Astrocyte (in vitro differentiated cells and primary cell): ENCODE data around the gene MEIOB. TPM values are rescaled to one million over a fixed set of nuclear protein-coding genes. Genes with fewer than 3 reads are reported as not detected.

Experiments
- DNase-seq: peaks from one replicate; pipeline ENCODE4 v3.0.0-alpha.2; 2010; ENCODE audit warnings: low read depth
- FAIRE-seq: peaks from 2 replicates; lab custom pipeline; 2011; peaks lifted over from hg19 to GRCh38; lab: Jason Lieb, UNC
- H2AFZ ChIP-seq: 2 replicates; pipeline ENCODE4 v1.6.0; 2012; ENCODE audit warnings: low read depth, low read length, inconsistent platforms
- H3K27ac ChIP-seq: 2 replicates; pipeline ENCODE4 v1.5.1; 2011; ENCODE audit warnings: low read depth, low read length, inconsistent platforms
- H3K27me3 ChIP-seq: 2 replicates; pipeline ENCODE4 v1.6.0; 2011; ENCODE audit warnings: low read length, inconsistent platforms; ENCODE audit not compliant: insufficient read depth
- H3K36me3 ChIP-seq: 2 replicates; pipeline ENCODE4 v1.5.1; 2011; ENCODE audit warnings: low read length, inconsistent platforms; ENCODE audit not compliant: insufficient read depth
- H3K4me1 ChIP-seq: 2 replicates; pipeline ENCODE4 v1.5.1; 2011; ENCODE audit warnings: low read length, inconsistent platforms; ENCODE audit not compliant: insufficient read depth
- H3K4me2 ChIP-seq: 2 replicates; pipeline ENCODE4 v1.6.0; 2012; ENCODE audit warnings: low read length, inconsistent platforms
- H3K4me3 ChIP-seq: 2 replicates; pipeline ENCODE4 v1.5.1; 2011; ENCODE audit warnings: low read depth, mild to moderate bottlenecking, low read length, inconsistent platforms; ENCODE audit not compliant: insufficient read depth
- H3K79me2 ChIP-seq: 2 replicates; pipeline ENCODE4 v1.6.0; 2012; ENCODE audit warnings: mild to moderate bottlenecking, low read length, inconsistent platforms; ENCODE audit not compliant: insufficient read depth
- H3K9ac ChIP-seq: 2 replicates; pipeline ENCODE4 v1.6.0; 2012; ENCODE audit warnings: mild to moderate bottlenecking, low read length, inconsistent platforms
- H3K9me3 ChIP-seq: 2 replicates; pipeline ENCODE4 v1.5.1; 2012; ENCODE audit warnings: low read depth, mild to moderate bottlenecking, low read length, inconsistent platforms; ENCODE audit not compliant: insufficient read depth
- H4K20me1 ChIP-seq: 2 replicates; pipeline ENCODE4 v1.6.0; 2012; ENCODE audit warnings: low read length, inconsistent platforms; ENCODE audit not compliant: insufficient read depth
- H3K27ac Mint-ChIP-seq: one replicate; pipeline ENCODE4 v1.8.0; 2021; ENCODE audit warnings: mild to moderate bottlenecking, mixed read lengths; ENCODE audit not compliant: unreplicated experiment
- H3K27me3 Mint-ChIP-seq: one replicate; pipeline ENCODE4 v1.8.0; 2021; ENCODE audit warnings: low read depth, mixed read lengths; ENCODE audit not compliant: unreplicated experiment
- H3K36me3 Mint-ChIP-seq: one replicate; pipeline ENCODE4 v1.8.0; 2021; ENCODE audit warnings: low read depth, mixed read lengths; ENCODE audit not compliant: unreplicated experiment
- H3K4me1 Mint-ChIP-seq: one replicate; pipeline ENCODE4 v1.8.0; 2021; ENCODE audit warnings: low read depth, mixed read lengths; ENCODE audit not compliant: unreplicated experiment
- H3K4me3 Mint-ChIP-seq: one replicate; pipeline ENCODE4 v1.8.0; 2021; ENCODE audit warnings: mild to moderate bottlenecking, moderate library complexity, mixed read lengths; ENCODE audit not compliant: unreplicated experiment
- H3K9me3 Mint-ChIP-seq: one replicate; pipeline ENCODE4 v1.8.0; 2021; ENCODE audit warnings: mild to moderate bottlenecking, mixed read lengths; ENCODE audit not compliant: unreplicated experiment
- CTCF ChIP-seq: IDR thresholded peaks from 2 replicates; pipeline ENCODE4 v1.5.1; 2011; ENCODE audit warnings: low read depth, mild to moderate bottlenecking, inconsistent platforms, low read length, moderate library complexity; ENCODE audit not compliant: insufficient read depth
- EZH2 ChIP-seq: IDR thresholded peaks from 2 replicates; pipeline ENCODE4 v1.6.1; 2012; ENCODE audit warnings: mild to moderate bottlenecking, low read length, inconsistent platforms; ENCODE audit not compliant: insufficient read depth
- total RNA-seq: library from RNA; stranded (reverse); gene quantifications from 2 replicates; pipeline ENCODE4 v1.2.1, GENCODE V29; 2021

MEIOB gene
- total RNA-seq, 1 donor from 2014 or later: 0.16 TPM

GRCh38 chr16:1890024-1890707, 18.2 kb upstream of the MEIOB start:
- H3K36me3 Mint-ChIP-seq: no peaks in the 10 kb centered on the region
- H3K27me3 ChIP-seq: peaks cover 8% of the 10 kb centered on the region
- H3K79me2 ChIP-seq: no peaks in the 10 kb centered on the region
- H3K4me3 Mint-ChIP-seq: no peak overlapping the region
- no peaks in the 10 kb centered on the region for H3K9me3 Mint-ChIP-seq
- FAIRE-seq (no peak), DNase-seq (no peak)
- no peaks in the 10 kb centered on the region for H4K20me1 ChIP-seq
- no peaks in the 10 kb centered on the region for H3K4me1 ChIP-seq
- H3K9ac ChIP-seq: no peak overlapping the region
- H3K27ac Mint-ChIP-seq: no peak overlapping the region
- H3K4me1 Mint-ChIP-seq: no peaks in the 10 kb centered on the region
- no peak overlapping the region for H2AFZ ChIP-seq
- H3K4me3 ChIP-seq: no peak overlapping the region
- H3K4me2 ChIP-seq: no peak overlapping the region
- H3K36me3 ChIP-seq: no peaks in the 10 kb centered on the region
- H3K27ac ChIP-seq: no peak overlapping the region
- no peaks in the 10 kb centered on the region for H3K9me3 ChIP-seq
- peaks cover 34% of the 10 kb centered on the region for H3K27me3 Mint-ChIP-seq
- no peak for TF ChIP-seq CTCF
- no peak for TF ChIP-seq EZH2

GRCh38 chr16:1887711-1888354, 15.9 kb upstream of the MEIOB start:
- H3K27me3 Mint-ChIP-seq: peaks cover 38% of the 10 kb centered on the region
- H3K4me3 Mint-ChIP-seq: no peak overlapping the region
- no peaks in the 10 kb centered on the region for H3K4me1 Mint-ChIP-seq
- H3K27ac ChIP-seq: no peak overlapping the region
- no peak overlapping the region for H3K27ac Mint-ChIP-seq
- no peak overlapping the region for H2AFZ ChIP-seq
- no peak for DNase-seq
- no peaks in the 10 kb centered on the region for H3K9me3 Mint-ChIP-seq
- FAIRE-seq: no peak
- no peaks in the 10 kb centered on the region for H3K36me3 Mint-ChIP-seq
- no peak overlapping the region for H3K9ac ChIP-seq
- H3K4me1 ChIP-seq: no peaks in the 10 kb centered on the region
- TF ChIP-seq CTCF (no peak), EZH2 (no peak)
- no peaks in the 10 kb centered on the region for H3K9me3 ChIP-seq
- peaks cover 8% of the 10 kb centered on the region for H3K27me3 ChIP-seq
- no peak overlapping the region for H3K4me2 ChIP-seq
- H3K79me2 ChIP-seq: no peaks in the 10 kb centered on the region
- H3K4me3 ChIP-seq: no peak overlapping the region
- H4K20me1 ChIP-seq: no peaks in the 10 kb centered on the region
- H3K36me3 ChIP-seq: no peaks in the 10 kb centered on the region

GRCh38 chr16:1884889-1885288, 12.9 kb upstream of the MEIOB start:
- H3K36me3 ChIP-seq: no peaks in the 10 kb centered on the region
- no peak overlapping the region for H3K9ac ChIP-seq
- H3K4me3 ChIP-seq: no peak overlapping the region
- H3K9me3 Mint-ChIP-seq: no peaks in the 10 kb centered on the region
- FAIRE-seq (no peak), DNase-seq (no peak)
- H2AFZ ChIP-seq: no peak overlapping the region
- no peak overlapping the region for H3K27ac Mint-ChIP-seq
- H3K79me2 ChIP-seq: no peaks in the 10 kb centered on the region
- H3K4me1 Mint-ChIP-seq: no peaks in the 10 kb centered on the region
- H3K27me3 ChIP-seq: peaks cover 5% of the 10 kb centered on the region
- H3K4me1 ChIP-seq: no peaks in the 10 kb centered on the region
- H4K20me1 ChIP-seq: no peaks in the 10 kb centered on the region
- H3K36me3 Mint-ChIP-seq: no peaks in the 10 kb centered on the region
- H3K4me3 Mint-ChIP-seq: no peak overlapping the region
- no peak overlapping the region for H3K27ac ChIP-seq
- no peaks in the 10 kb centered on the region for H3K9me3 ChIP-seq
- TF ChIP-seq EZH2 (no peak), CTCF (no peak)
- peaks cover 20% of the 10 kb centered on the region for H3K27me3 Mint-ChIP-seq
- H3K4me2 ChIP-seq: no peak overlapping the region
